Coronary artery (tissue), 2 donors: ENCODE data around the gene TBC1D5.

Experiments used
- DNase-seq: peaks from one replicate; pipeline ENCODE4 v3.0.0-alpha.2; 2017; ENCODE audit warnings: low spot score
- H3K27ac ChIP-seq, 2 donors: fragments of 200-600 bp; sonication (generic); one replicate each; pipeline ENCODE4 v1.5.1; 2016 to 2019
- H3K4me3 ChIP-seq: fragments of 200-600 bp; sonication (generic); 2 replicates; pipeline ENCODE4 v1.5.1; 2016; ENCODE audit warnings: mild to moderate bottlenecking, moderate library complexity
- TF ChIP-seq, protein P1 (sequence below): fragments of 200-600 bp; sonication (generic); IDR thresholded peaks from one replicate; pipeline ENCODE4 v1.5.1; 2019; ENCODE audit warnings: antibody characterized with exemption

TBC1D5 gene

DNA sequence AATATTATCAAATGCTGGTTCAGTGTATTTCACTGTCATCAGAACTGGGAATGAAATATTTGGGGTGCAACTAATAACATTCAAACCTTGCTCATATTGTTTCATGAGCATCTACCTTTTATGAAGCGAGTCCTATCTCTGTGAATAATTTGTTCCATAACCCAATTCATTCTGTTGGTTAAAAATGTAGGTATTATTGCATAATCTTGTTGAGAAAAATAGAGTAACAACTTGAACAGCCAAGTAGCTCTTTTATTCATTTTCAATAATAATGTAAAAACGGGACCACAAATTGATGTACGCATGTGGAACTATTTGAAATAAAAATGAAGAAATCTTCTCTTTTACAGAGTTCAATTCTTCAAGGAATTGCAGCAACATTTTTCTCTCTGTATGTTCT lies 30.1 kb upstream of the TBC1D5 start:
- TF ChIP-seq, protein P1, sequence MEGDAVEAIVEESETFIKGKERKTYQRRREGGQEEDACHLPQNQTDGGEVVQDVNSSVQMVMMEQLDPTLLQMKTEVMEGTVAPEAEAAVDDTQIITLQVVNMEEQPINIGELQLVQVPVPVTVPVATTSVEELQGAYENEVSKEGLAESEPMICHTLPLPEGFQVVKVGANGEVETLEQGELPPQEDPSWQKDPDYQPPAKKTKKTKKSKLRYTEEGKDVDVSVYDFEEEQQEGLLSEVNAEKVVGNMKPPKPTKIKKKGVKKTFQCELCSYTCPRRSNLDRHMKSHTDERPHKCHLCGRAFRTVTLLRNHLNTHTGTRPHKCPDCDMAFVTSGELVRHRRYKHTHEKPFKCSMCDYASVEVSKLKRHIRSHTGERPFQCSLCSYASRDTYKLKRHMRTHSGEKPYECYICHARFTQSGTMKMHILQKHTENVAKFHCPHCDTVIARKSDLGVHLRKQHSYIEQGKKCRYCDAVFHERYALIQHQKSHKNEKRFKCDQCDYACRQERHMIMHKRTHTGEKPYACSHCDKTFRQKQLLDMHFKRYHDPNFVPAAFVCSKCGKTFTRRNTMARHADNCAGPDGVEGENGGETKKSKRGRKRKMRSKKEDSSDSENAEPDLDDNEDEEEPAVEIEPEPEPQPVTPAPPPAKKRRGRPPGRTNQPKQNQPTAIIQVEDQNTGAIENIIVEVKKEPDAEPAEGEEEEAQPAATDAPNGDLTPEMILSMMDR, result no peak
- no peak for DNase-seq
- no peak overlapping the region for H3K4me3 ChIP-seq
- H3K27ac ChIP-seq, result no peak overlapping the region

DNA sequence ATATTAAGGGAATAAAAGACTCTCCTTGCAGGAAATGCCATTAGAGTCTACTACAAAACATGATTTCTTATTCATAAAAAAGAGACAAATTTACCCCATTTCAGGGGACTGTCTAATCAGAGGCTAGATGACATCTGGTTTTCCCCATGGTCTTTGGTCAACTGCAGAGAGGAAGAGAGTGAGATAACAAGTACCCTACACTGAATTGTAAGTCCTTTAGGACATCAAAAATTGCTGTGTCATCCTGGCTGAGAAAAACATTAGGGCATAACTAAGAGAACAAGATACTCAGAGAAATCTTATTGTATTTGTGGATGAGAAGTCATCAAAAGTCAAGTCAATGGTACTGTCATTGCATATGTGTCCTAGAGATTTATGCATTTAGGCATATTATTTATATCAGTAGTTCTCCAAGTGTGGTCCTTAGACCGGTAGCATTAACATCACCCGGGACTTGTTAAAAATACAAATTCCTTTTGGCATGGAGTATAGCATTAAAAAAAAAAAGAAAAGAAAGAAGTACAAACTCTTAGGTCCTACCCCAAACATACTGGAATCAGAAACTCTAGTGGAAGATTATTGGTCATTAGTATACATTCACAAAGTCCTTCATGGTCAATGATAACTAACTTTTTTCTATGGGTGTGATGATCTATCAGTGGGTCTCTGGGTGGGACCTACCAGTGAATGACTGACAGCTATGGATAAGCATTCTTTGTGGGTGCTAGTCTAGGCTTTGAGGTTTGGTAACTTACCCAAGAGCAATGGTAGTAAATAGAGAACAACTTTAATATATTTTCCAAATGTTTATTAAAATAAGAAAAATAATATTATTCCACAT lies 29.0 kb upstream of the TBC1D5 start:
- no peak for DNase-seq
- no peak overlapping the region for H3K4me3 ChIP-seq
- TF ChIP-seq, protein P1, result no peak
- no peak overlapping the region for H3K27ac ChIP-seq

DNA sequence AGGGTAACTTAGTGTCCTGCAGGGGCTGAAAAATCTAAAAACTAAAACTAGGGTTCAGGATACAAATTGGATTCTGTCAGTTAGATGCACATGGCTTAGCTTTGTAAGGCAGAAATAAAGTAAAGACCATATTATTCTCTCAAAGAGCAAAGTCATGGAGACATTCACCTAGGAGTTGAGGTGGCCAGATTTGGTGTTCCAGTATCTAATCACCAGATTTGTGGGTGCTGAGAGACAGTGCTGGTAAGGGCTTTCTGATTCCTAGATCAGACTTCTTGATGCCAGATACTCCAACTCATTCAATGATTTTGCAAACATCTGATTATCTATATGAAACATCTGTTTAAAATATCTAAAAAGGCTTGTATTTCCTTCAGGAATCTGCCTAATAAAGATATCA lies 28.3 kb upstream of the TBC1D5 start:
- TF ChIP-seq, protein P1, result no peak
- DNase-seq, result no peak
- Histone ChIP-seq H3K27ac (no peak overlapping the region), H3K4me3 (no peak overlapping the region)

DNA sequence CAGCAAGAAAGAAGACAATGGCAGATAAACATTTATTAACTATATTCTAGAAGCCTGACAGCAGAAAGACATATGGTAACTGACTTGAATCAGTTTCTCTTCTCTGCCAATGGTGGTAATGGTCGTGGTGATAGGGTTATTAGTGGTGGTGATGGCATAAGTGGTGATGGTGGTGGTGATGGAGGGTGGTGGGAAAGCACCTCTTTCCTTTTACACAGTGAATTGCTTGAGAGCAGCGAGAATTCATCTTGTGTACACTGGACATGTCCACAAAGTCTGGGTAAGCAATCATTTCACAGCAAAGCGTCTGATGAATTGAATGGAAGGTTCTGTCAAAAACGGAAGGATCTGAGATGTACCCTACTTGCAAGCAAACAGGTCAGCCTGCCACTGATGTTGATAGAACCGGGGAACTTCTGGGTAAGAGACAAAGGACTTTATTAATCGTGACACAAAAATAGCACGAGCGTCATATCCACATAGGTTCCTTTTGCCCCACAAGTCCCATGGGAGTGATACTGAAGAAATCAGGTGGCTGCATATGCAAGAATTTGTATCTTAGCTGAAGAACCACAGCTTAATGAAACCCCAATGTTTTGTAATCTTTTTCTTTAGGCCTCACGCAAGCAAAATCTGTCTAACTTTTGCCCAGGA lies 23.5 kb upstream of the TBC1D5 start:
- Histone ChIP-seq H3K4me3 (no peak overlapping the region), H3K27ac (no peak overlapping the region)
- no peak for DNase-seq
- TF ChIP-seq, protein P1, result no peak

DNA sequence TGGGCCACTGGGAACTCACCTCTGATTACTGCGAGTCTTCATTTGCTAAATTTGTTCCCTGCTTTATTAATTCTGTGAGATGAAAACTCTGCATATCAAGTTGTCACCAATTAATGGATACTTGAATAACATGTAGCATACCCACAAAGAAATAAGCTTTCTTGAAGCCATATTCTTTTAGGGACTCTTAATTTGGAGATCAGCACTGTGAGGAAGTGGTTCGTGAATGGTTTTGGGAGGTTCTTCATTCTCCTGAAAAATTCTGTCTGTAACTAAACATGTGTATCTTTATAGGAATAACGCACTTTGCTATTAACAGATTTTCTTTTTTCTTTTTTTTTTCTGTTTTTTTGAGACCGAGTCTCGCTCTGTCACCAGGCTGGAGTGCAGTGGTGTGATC lies 19.1 kb upstream of the TBC1D5 start:
- DNase-seq, result no peak
- TF ChIP-seq, protein P1, result no peak
- Histone ChIP-seq H3K4me3 (no peak overlapping the region), H3K27ac (no peak overlapping the region)

DNA sequence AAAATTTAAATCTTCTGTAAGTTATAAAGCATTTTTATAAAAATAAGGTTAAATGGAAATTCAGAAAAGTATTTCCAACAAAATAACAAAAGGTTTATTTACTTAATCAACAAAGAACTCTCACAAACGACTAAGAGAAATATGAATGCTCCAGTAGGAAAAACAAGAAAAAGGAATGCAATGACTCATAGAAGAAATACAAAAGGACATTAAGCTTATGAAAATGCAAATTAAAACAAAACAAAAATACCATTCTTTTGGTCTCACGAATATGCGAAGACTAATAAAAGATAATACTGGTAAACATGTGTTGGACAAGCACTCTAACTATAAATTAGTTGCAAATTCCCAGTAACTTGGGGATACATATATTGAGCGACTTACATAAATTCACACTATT lies 17.5 kb upstream of the TBC1D5 start:
- no peak overlapping the region for H3K4me3 ChIP-seq
- DNase-seq, result no peak
- TF ChIP-seq, protein P1, result no peak
- H3K27ac ChIP-seq, result no peak overlapping the region

DNA sequence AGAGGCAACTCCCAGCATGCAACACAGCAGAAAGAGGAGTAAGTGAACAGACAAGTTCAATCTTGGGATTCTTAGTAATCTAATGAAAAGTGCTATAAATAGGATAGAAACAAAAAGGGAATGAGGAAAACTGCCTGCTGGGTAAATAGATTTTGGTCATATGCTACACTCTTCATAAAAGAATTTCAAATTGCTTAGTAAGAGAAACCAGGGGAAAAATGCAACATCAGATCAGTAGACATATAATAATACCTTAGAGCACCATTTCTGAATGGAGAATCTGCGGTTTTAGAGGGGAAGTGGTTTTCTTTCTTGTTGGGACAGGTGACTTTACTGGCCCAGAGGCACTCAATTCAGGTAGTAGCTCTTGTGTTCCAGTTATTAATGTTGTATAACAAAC lies 13.4 kb upstream of the TBC1D5 start:
- H3K4me3 ChIP-seq, result no peak overlapping the region
- no peak for DNase-seq
- TF ChIP-seq, protein P1, result no peak
- no peak overlapping the region for H3K27ac ChIP-seq
